Diencephalon (tissue), 1 donor: ENCODE data around the gene ROR2. TPM values are rescaled to one million over a fixed set of nuclear protein-coding genes. Genes with fewer than 3 reads are reported as not detected.

Experiments used
- small RNA-seq: library from RNA; depleted of rRNA; stranded (forward); fragments of <200 nt; gene quantifications from one replicate; pipeline ENCODE3, GENCODE V24; 2014
- total RNA-seq: library from RNA; depleted of rRNA; stranded (reverse); fragments of >200 nt; gene quantifications from one replicate; pipeline ENCODE4 v1.2.3, GENCODE V29; 2014

Gene ROR2
- total RNA-seq, result 2.3 TPM

DNA sequence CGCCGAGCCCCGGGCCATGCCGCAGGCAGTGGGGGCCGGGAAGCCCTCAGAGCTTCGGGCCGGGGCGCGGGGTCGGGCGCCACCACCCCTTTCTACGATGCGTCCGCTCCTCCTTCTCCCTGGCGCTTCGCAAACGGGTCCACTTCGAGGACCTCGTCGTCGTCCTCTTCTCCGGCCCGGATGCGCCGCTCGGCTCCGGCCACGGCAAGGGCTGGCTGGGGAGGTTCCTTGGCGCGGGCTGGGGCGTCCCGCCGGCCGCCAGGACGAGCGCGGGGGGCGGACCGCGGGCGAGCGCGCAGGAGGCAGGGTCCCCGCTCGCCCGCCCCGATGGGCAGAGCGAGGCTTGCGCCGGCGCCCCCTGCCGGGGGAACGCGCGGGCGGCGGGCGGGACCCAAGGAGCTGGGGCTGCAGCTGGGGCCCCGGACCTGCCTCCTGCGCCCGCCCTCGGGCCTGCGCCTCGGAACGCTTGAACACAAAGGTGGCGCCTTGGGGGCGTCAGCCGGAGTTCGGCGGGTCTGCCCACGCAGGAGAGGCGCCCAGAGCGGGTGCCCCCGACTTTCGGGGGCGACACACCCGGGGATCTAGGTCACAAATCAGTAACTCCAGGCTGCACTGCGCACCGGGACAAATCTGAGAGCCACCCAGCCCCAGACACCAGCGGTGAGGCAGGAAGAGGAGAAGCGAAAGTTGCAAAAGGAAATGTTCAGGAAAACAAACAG lies at the start of gene ROR2:
Gene ROR2, minus strand, starts transcription at position 283 of the 719 bp plus-strand sequence.

Small RNA genes within 50 kb of the gene (small RNA-seq; reads per million reads assigned to genes)
- not detected for gene MIR3910-1

Other genes starting within 250 kb of the ROR2 start
- gene SPTLC1, start 165.2 kb upstream of the ROR2 start, total RNA-seq, result 85.1 TPM